C4-2B (cell line): ENCODE data around the gene FAP.
A peak's percentile ranks its signal among the peaks of the same experiment; 100 is the strongest.

Experiments
- H3K27ac ChIP-seq: fragments of 450-650 bp; 2 replicates; pipeline ENCODE4 v1.5.1; 2017
- ZFX ChIP-seq: fragments of 450-650 bp; IDR thresholded peaks from 2 replicates; pipeline ENCODE4 v1.6.1; 2017
- TF ChIP-seq, protein P1 (sequence below): fragments of 450-650 bp; conservative IDR thresholded peaks from 2 replicates; pipeline ENCODE4 v1.5.1; 2017; ENCODE audit warnings: mild to moderate bottlenecking

Gene FAP

DNA sequence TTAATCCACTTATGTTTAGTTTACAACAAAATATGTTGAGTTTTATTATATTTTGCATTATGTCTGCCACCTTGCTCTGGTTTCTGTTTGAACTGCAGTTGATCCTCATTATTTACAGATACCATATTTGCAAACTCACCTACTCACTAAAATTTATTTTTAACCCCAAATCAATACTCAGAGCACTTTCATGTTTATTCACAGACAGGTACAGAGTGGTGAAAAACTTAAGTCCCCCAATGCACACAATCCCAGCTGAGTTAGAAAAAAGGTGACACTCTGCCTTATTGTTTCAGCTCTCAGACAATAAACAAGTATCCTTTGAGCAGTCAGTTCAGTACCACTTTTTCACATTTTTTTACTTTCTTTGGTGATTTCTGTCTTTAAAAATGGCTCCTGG is 104.9 kb downstream of the FAP start:
- TF ChIP-seq ZFX, result no peak
- TF ChIP-seq, protein P1, sequence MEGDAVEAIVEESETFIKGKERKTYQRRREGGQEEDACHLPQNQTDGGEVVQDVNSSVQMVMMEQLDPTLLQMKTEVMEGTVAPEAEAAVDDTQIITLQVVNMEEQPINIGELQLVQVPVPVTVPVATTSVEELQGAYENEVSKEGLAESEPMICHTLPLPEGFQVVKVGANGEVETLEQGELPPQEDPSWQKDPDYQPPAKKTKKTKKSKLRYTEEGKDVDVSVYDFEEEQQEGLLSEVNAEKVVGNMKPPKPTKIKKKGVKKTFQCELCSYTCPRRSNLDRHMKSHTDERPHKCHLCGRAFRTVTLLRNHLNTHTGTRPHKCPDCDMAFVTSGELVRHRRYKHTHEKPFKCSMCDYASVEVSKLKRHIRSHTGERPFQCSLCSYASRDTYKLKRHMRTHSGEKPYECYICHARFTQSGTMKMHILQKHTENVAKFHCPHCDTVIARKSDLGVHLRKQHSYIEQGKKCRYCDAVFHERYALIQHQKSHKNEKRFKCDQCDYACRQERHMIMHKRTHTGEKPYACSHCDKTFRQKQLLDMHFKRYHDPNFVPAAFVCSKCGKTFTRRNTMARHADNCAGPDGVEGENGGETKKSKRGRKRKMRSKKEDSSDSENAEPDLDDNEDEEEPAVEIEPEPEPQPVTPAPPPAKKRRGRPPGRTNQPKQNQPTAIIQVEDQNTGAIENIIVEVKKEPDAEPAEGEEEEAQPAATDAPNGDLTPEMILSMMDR, result no peak

DNA sequence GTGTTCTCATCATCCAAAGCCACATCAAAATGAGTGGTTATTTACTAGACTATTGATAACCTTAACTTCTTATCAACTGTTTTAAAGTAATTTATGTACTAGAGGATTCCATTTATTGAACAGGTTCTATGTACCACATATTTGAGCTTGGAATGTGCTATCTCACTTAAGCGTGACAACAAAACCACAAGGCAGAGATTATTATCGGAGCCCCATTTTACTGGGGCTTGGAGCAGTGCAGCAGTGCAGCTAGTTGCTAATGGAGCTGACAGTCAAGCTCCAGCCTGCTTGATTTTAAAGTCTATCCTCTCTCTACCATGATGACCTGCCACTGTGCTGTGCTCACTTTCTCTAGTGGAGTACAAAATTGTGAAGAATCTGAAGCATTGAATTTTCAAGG is 115.8 kb downstream of the FAP start:
- TF ChIP-seq ZFX, result no peak
- TF ChIP-seq, protein P1, result no peak
- H3K27ac ChIP-seq, result no peak overlapping the region

More for the DNA sequence above, 104.9 kb downstream of the FAP start:
- H3K27ac ChIP-seq, result no peak overlapping the region

DNA sequence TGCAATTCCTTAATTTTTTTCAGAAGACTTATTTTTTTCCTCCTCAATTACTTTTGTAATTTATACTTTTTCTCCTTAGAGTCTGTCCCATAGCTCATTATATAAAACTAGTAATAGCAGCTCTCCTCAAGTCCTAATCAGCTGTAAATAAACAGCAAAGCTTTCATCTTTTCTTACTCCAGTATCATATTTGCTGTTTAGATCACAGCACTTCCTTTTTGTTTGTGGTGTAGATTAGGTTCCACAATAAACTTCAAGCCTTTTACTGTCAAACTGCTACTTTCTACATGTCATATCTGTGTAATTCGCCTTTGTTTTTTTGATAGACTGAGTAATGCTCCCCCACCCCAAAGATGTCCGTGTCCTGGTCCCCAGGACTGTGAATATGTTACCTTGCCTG is 116.7 kb downstream of the FAP start:
- no peak overlapping the region for H3K27ac ChIP-seq
- TF ChIP-seq ZFX, result no peak
- TF ChIP-seq, protein P1, result no peak

DNA sequence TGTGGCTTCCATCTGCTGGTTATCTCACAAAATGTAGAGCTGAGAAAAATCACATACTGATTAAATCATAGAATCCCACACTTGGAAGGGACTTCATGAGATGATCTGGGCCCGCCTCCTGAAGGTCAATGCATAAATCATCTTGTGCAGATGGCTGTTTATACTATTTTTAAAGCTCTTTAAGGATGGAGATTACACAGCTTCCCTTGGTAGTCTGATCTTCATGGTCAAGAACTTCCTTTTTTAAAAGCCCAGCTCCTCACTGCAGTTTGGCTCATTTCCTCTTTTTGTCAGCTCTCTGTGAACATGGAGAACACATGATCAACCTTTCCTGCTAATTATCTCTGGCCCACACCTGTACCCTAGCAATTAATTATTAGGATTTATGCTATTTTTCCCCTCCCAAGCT is 117.1 kb downstream of the FAP start:
- TF ChIP-seq ZFX, result no peak
- TF ChIP-seq, protein P1, result no peak
- no peak overlapping the region for H3K27ac ChIP-seq

DNA sequence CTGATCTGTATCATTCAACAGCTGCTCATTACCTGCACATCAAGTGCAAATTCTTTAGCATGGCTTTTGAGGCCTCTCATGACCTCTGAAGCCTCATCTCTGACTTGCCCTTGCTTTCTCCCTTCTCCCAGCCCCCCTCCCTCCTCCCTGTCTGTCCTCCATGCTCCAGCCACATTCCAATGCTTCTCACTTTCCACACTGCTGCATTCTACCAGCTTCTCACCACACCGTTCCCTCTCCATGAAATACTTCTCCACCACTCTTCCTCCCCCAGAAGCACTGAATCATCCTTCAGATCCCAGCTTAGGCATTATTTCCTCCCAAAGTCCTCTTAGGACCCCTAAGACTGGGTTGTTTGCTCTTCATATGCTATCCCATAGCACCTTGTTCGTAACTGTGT is 118.1 kb downstream of the FAP start:
- H3K27ac ChIP-seq, result peak overlapping the region; percentile 9; the same call in 1 of the 2 replicates
- no peak for TF ChIP-seq ZFX
- TF ChIP-seq, protein P1, result no peak

DNA sequence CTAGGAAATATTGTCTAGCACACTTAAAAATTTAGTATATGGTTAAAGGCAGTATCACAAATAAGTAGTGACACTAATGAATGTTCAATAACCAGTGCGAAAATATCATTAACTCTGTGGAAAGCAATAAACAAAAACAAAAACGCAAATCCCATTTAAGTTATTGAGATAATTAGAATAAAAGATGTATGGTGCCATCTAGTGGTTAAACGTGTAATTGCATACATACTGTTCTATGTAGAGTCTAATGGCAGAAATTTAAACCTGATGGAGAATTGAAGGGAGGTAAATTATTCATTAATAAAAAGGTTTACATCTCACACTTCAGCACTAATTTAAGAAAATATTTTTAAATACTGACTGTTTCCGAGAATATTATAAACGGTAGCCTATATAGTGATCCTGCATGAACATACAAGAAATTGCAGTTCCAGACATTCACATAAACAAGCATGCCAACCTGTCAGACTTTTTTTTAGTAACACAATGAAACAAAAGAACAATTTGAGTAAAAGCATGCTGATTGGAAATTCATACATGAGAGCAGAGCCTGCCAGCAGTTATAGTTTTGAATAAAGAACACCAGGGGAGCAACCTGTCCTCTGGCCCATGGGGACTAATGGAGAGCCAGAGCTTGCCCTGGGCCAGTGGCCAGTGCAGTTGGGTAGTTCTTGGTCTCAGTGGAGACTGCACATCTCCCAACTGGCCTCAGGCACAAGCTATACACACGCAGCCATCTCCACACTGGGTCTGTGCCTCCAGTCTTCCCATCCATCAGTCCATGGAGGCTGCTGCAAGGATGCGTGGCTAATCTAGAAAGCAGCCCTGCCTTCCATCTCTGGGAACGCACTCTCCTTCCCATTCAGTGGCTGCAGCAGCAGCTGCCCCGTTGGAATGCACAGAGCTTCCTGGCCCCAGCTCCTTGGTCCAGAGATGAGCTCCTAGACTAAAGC is 119.2 kb downstream of the FAP start:
- peak overlapping the region; percentile 9 for H3K27ac ChIP-seq
- TF ChIP-seq ZFX, result no peak
- TF ChIP-seq, protein P1, result peak; percentile 73
